ENCODE results near the gene RBM8A. TPM values are rescaled to one million over a fixed set of nuclear protein-coding genes. Genes with fewer than 3 reads are reported as not detected.
A peak's percentile ranks its signal among the peaks of the same experiment; 100 is the strongest.

The RBM8A gene
- total and polyA plus RNA-seq, 9 of the 15 experiments (the other 6 are each of a cell fraction or from before 2014, with no cell fraction given), result 215 to 1,035 (median 291) TPM

DNA sequence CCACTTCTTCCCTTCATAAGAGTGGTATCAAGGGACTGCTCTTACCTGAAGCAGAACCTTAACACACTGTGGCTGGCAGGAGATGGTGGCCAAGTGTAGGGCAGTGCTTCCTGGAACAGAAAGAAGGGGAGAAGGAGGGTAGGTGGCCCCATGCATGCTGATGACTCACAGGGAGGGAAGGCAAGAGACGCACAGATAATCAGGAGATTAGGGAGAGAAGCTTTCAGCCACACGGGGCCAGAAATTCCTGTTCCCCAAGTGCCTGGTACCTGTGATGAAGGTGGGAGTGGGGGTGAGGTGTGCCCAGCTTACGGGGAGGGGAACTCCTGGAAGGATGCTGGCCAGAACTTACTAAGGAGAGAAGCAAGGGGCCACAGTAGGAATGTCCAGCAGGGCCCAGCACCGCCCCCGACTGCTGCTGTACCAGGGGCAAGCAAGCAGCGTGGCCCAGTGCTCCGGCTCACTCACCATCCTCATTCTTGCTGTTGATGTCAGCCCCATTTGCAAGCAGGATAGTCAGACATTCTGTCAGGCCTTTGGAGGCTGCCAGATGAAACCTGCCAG is 49.3 kb downstream of the RBM8A start:
- Histone ChIP-seq H2AFZ (ENCODE audit: low read depth, low read length) (peak overlapping the region; percentile 46), H3K4me1 (replicated peaks in 1 of 2; ENCODE audit: control insufficient read depth in 2 of 2, insufficient read depth in 2 of 2, low read length in 2 of 2) (peaks cover 24 to 37% of the 10 kb centered on the region in 2 experiments), H3K27me3 (ENCODE audit: control insufficient read depth in 2 of 2, insufficient read depth in 2 of 2, low read length in 2 of 2) (0 out of 5 replicates have a peak, but pooled peaks cover 0 to 3% of the 10 kb centered on the region in 2 experiments), H3K9me3 (replicated peaks; ENCODE audit: control insufficient read depth, insufficient read depth, low read depth, low read length) (no peaks in the 10 kb centered on the region), H3K4me2 (ENCODE audit: insufficient read depth, low read length) (peak overlapping the region; percentile 33), H3K9me1 (ENCODE audit: control insufficient read depth, insufficient read depth, low read length) (no peaks in the 10 kb centered on the region), H3K27ac (ENCODE audit: extremely low read depth, low read depth, low read length) (no peak overlapping the region), H3K36me3 (ENCODE audit: control insufficient read depth, insufficient read depth, low read length) (no peaks in the 10 kb centered on the region), H3K4me3 (no peak overlapping the region), H3K79me2 (ENCODE audit: control insufficient read depth, insufficient read depth, low read length) (no peaks in the 10 kb centered on the region), H4K20me1 (replicated peaks; ENCODE audit: control insufficient read depth, insufficient read depth, low read length) (no peaks in the 10 kb centered on the region), H3K9ac (ENCODE audit: insufficient read depth in 1 of 2, low read depth in 2 of 2, low read length in 2 of 2) (peak overlapping the region in 1 of 2 experiments; percentile 39; a peak in 1 of 4 replicates)
- peak in 2 of 4 experiments; percentile 26 to 43 for DNase-seq (ENCODE audit: extremely low read depth in 1 of 4, low spot score in 3 of 4)
- no TSS peak for BruUV-seq (replicated peaks)
- in situ Hi-C loops (cut with MboI), result no loop called here
- ATAC-seq, result peak; percentile 37
- WGBS (ENCODE audit: insufficient coverage, low coverage, missing lambda C conversion rate), result 31% methylated on average over 7 of the region's 7 CpGs
- intact Hi-C loops (cut with micrococcal nuclease), result no loop called here
- ChIA-PET CTCF (ENCODE audit: low intra/inter-chr PET ratio) (no interaction called here), POLR2A (interaction anchor here (0.6 to 1.3 kb wide), 4 partner anchors 14 to 161 kb away, joined by 3 to 4 read pairs (median 4); no protein-coding TSS in a partner anchor)
- no peak for FAIRE-seq
- TF ChIP-seq CTBP1 (IDR thresholded peaks at IDR 0.05; ENCODE audit: borderline replicate concordance) (peak; percentile 47; the same call in 1 of the 2 replicates), JUN (IDR thresholded peaks at IDR 0.05; ENCODE audit: borderline replicate concordance, low read depth, low read length) (0 out of 2 replicates have a peak, but pooled peaks have one; percentile 58), JUN (CRISPR knock-in tag; IDR thresholded peaks at IDR 0.05; ENCODE audit: borderline replicate concordance) (no peak), SMARCA4 (IDR thresholded peaks at IDR 0.05) (peak; percentile 45; the same call in 1 of the 2 replicates), BHLHE40 (IDR thresholded peaks at IDR 0.05; ENCODE audit: low read length) (0 out of 2 replicates have a peak, but pooled peaks have one; percentile 11), ZNF174 (CRISPR knock-in tag; IDR thresholded peaks at IDR 0.05) (no peak), DDX20 (tag; IDR thresholded peaks at IDR 0.05; ENCODE audit: low read depth) (no peak), FOSL1 (tag; conservative IDR thresholded peaks at IDR 0.05) (peak; percentile 94), LEF1 (IDR thresholded peaks at IDR 0.05) (no peak), RBBP5 (IDR thresholded peaks at IDR 0.05; ENCODE audit: borderline replicate concordance, insufficient read depth, low read length, poor library complexity, severe bottlenecking) (no peak), CXXC5 (CRISPR knock-in tag; IDR thresholded peaks at IDR 0.05) (peak; percentile 43), JUND (IDR thresholded peaks at IDR 0.05; ENCODE audit: borderline replicate concordance, low read depth, low read length) (peak; percentile 92), JUND (tag; IDR thresholded peaks at IDR 0.05; ENCODE audit: borderline replicate concordance, low read depth, low read length) (peak; percentile 87; the same call in 1 of the 3 replicates)
- TF ChIP-seq, protein P1, sequence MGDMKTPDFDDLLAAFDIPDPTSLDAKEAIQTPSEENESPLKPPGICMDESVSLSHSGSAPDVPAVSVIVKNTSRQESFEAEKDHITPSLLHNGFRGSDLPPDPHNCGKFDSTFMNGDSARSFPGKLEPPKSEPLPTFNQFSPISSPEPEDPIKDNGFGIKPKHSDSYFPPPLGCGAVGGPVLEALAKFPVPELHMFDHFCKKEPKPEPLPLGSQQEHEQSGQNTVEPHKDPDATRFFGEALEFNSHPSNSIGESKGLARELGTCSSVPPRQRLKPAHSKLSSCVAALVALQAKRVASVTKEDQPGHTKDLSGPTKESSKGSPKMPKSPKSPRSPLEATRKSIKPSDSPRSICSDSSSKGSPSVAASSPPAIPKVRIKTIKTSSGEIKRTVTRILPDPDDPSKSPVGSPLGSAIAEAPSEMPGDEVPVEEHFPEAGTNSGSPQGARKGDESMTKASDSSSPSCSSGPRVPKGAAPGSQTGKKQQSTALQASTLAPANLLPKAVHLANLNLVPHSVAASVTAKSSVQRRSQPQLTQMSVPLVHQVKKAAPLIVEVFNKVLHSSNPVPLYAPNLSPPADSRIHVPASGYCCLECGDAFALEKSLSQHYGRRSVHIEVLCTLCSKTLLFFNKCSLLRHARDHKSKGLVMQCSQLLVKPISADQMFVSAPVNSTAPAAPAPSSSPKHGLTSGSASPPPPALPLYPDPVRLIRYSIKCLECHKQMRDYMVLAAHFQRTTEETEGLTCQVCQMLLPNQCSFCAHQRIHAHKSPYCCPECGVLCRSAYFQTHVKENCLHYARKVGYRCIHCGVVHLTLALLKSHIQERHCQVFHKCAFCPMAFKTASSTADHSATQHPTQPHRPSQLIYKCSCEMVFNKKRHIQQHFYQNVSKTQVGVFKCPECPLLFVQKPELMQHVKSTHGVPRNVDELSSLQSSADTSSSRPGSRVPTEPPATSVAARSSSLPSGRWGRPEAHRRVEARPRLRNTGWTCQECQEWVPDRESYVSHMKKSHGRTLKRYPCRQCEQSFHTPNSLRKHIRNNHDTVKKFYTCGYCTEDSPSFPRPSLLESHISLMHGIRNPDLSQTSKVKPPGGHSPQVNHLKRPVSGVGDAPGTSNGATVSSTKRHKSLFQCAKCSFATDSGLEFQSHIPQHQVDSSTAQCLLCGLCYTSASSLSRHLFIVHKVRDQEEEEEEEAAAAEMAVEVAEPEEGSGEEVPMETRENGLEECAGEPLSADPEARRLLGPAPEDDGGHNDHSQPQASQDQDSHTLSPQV (IDR thresholded peaks at IDR 0.05), result no peak
- TF ChIP-seq, protein P2, sequence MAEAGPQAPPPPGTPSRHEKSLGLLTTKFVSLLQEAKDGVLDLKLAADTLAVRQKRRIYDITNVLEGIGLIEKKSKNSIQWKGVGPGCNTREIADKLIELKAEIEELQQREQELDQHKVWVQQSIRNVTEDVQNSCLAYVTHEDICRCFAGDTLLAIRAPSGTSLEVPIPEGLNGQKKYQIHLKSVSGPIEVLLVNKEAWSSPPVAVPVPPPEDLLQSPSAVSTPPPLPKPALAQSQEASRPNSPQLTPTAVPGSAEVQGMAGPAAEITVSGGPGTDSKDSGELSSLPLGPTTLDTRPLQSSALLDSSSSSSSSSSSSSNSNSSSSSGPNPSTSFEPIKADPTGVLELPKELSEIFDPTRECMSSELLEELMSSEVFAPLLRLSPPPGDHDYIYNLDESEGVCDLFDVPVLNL (CRISPR knock-in tag; IDR thresholded peaks at IDR 0.05; ENCODE audit: low read depth), result no peak
- TF ChIP-seq, protein P3, sequence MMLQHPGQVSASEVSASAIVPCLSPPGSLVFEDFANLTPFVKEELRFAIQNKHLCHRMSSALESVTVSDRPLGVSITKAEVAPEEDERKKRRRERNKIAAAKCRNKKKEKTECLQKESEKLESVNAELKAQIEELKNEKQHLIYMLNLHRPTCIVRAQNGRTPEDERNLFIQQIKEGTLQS (IDR thresholded peaks at IDR 0.05), result peak; percentile 70
- TF ChIP-seq, protein P3 (CRISPR knock-in tag; conservative IDR thresholded peaks at IDR 0.05), result no peak

Data from K562 (cell line).